ENCODE measurements around the gene P2RX3.
A peak's percentile ranks its signal among the peaks of the same experiment; 100 is the strongest.
"Not testable (repeated sequence)": the region's sequence is repeated elsewhere in the genome, so short reads cannot be mapped to it uniquely, and the experiment has no call there.

P2RX3 gene

DNA sequence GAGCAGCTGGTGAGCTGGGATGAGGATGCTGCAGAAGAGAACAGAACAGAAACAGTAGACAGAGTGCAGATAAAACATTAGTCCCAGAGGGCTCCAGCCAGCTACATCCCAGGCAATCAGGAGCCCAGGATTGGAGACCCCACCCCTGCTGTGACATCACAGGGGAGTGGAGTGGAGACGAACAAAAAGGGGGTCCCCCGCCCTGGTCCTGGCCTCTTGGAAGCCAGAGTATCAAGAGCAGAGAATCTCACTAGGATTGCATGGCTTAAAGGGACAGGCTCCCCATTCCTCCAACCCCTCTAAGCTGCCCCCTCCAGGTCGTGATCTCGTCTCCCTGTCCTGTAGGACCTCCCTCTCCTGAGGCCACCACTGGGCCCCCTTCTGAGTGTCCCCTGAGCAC lies at the start of gene P2RX3:
P2RX3 (plus strand) TSS at position 211 of the 400 bp plus-strand sequence. CDS start 199 bp downstream, outside the sequence.
- DNase-seq, result no peak

- DNase-seq, result peak; percentile 66
Observed at GRCh38 chr11:57288771-57289579, 49.2 kb upstream of the P2RX3 start.

GRCh38 chr11:57290288-57290687 lies 47.9 kb upstream of the P2RX3 start:
- DNase-seq, result no peak

GRCh38 chr11:57294225-57295131 lies 43.7 kb upstream of the P2RX3 start:
- peak; percentile 96 for DNase-seq

- not testable (repeated sequence) for DNase-seq
Observed at GRCh38 chr11:57296205-57296604, 41.9 kb upstream of the P2RX3 start.

GRCh38 chr11:57297221-57297620 lies 40.9 kb upstream of the P2RX3 start:
- DNase-seq, result no peak

DNA sequence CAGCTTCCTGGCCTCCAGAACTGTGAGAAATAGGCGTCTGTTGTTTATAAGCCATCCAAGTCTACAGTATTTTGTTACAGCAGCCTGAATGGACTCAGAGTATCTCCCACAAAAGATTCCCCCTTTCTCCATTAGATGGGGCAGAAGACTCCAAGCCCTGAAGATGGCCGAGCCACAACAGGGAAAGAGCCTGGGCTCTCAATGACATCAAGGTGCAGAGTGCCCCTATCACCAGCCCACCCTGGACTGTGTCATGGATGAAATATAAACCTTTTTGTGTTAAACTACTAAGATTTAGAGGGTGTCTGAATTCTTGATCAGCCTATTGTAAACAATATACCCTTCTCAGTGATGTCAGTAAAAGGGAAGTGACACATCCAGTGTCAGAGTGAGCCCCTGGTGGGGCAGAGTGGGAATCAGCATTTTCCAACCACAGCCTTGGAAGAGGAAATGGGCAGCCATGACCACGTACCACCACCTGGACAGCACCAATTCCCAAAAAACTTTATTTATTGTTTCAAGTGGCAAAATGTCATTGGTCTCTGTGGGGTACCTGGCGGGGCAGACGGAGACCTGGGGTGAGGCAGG lies 38.9 kb upstream of the P2RX3 start:
- DNase-seq, result no peak

DNA sequence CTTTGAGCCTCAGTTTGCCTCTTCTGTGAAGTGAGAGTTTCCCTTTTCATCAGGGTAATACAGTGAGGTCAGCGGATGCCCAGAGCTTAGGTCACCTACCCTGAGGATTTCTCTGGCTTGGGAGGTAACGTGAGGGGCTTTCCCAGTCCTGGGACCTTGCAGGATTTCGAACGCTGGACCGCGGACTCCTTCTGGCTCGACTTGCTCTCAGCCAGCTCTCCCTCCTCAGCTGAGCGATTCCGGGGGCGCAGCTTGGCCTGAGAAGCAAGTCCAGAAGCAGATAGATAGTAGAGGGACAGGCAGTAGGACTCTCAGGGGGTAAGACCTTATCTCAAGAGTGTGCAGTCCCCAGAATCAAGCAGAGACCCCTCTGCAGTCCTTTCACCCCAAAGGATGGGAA lies 37.4 kb upstream of the P2RX3 start:
- no peak for DNase-seq

- no peak for DNase-seq
Observed at GRCh38 chr11:57301711-57302423, 36.3 kb upstream of the P2RX3 start.

DNA sequence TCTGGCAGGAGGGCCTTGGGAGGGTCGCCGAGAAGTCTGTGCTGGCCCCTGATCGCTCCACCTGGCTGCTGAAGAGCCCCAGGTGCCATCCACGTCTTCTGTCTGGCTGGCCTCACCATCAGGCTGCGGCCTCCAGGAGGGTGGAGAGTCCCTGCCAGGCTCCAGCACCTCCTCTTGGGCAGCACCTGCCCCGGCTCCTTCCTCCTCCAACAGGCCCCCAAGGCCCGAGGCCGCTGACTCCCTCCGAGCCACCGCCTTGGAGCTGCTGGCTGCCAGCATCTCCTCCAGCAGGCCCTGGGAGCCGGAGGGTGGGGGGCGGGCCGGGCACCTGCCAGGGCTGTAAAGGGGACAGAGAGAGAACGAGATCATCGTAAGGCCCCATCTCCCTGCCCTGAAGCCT lies 35.7 kb upstream of the P2RX3 start:
- DNase-seq, result no peak

- DNase-seq, result peak; percentile 56
Observed at GRCh38 chr11:57303280-57303989, 34.7 kb upstream of the P2RX3 start.

DNA sequence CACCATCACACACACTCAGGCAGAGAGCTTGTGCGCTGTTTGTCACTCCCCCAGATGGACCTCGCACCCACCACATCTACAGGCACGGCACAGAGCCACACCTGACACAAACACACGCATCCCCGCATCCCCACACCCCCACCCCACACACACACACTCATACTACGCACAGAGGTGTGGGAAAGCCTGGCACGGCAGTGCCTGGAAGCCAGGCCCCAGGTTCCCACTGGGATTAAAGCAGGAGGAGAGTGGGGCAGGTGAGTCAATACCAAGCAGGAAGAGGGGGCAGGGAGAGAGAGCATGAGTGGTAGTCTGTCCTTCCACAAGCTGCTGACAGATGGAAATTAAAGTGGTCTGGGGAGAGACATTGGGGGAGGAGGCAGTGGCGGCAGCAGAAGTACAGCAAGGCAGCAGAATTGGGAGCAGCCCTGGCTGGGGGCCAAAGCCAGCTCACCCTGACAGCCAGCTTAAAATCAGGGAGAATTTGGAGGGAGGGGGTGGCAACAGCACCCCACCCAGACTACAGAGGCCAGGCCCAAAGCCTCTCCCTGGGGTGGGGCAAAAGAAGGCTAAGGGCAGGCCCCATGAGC lies 34.1 kb upstream of the P2RX3 start:
- DNase-seq, result peak; percentile 62

- no peak for DNase-seq
Observed at GRCh38 chr11:57305523-57305922, 32.6 kb upstream of the P2RX3 start.

DNA sequence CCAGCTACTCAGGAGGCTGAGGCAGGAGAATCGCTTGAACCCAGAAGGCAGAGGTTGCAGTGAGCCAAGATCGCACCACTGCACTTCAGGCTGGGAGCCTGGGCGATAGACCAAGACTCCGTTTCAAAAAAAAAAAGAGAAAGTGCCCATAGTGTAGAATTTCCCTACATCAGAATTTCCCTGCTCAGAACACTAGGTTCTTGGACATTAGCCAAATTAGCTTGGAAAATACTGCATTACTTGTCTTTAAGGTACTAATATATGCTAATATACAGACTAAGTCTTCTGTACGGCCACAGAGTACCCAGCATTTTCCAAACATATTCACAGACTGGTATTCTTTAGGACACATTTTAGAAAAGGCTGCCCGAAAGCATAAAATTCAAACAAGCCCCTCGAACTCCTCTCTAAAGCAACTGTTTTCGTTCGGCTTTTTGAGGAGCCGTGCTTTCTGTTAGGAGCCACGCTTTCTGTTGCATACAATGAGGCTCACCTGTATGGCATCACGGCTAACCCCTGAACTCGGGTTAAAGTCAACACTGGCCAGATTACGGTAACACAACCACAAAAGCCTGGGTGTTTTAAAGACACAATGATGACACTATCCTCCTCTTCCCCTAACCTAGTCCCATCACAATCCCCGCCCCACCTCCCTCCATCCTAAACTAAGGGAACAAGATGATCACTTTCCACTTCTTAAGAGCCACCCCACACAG lies 31.8 kb upstream of the P2RX3 start:
- DNase-seq, result no peak

- DNase-seq, result no peak
Observed at GRCh38 chr11:57306940-57307565, 31.1 kb upstream of the P2RX3 start.

- DNase-seq, result no peak
Observed at GRCh38 chr11:57307666-57308270, 30.4 kb upstream of the P2RX3 start.

GRCh38 chr11:57308426-57309060 lies 29.6 kb upstream of the P2RX3 start:
- no peak for DNase-seq

DNA sequence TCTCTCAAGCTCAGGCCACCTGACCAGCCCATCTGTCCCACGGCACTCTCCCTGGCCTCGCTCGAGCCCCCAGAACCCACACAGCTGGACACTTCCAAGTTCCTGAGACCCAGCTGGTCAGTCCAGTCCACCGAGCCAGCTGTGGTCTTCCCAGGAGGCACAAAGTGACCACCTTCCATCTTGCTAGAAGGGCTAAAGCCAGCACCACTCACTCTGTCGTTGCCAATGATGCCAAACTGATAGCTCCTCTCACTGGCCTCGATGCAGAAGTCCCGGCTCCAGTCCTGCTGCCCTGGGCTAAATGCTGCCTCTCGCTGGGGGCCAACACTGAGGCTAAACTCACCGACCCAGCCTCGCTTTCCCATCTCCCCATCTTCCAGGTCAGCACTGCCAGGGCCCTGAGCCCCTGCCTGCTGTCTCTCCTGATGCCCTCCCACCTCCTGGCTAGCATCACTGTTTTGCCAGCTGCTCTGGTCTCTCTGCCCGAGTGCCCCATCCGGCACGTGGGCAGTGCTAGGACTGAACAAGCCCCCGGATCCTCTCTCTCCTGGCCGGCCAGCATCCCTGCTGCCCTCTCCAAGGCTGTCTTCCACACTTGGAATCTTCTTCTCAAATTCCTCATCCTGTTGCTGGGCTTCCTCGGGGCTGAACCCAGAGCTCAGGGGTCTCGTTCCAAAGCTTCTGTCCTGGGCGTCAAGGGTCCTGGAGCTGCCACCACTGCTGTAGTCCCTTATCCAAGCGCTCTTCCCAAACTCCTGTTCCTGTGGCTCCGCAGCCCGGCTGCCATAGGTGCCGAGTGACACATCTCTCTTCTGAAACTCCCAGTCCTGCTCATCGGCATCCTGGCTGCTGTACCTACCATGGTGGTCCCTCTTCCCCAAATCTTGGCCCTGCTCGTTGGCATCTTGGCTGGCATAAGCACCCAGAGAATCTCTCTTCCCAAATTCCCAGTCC lies 28.8 kb upstream of the P2RX3 start:
- no peak for DNase-seq
